GM12873 (cell line): ENCODE data around the gene CORO1C.

Experiments used
- TF ChIP-seq, protein P1 (sequence below): IDR thresholded peaks from 2 replicates; pipeline ENCODE4 v1.5.1; 2012; ENCODE audit warnings: low read depth, mild to moderate bottlenecking, moderate library complexity, low read length, control low read depth; ENCODE audit not compliant: insufficient read depth; ENCODE audit errors: missing control alignments

CORO1C gene

DNA sequence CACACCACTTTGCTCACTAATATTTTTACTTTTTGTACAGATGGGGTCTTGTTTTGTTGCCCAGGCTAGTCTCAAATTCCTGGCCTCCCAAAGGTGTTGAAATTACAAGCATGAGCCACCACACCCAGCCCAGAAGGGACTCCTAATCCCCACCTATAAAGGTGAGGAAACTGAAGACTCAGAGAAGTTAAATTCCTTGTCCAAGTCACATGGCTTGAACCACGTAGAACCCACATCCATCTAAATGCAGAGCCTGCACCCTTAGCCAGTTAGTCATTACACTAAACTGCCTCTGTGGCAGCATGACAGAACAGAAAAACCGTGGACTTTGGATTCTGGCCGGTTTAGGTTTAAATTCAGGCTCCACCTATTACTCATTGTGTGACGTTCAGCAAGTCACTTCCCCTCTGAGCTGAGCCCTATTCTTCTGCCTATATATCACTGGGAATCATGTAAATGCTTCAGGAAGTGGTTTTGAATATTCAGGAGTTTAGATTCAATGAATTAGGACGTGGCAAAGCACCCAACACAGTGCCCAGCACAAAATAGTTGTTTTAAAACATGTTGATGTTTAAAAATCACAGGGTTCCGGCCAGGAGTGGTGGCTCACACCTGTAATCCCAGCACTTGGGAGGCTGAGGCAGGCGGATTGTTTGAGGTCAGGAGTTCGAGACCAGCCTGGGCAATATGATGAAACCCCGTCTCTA, 3.0 kb upstream of the CORO1C start:
- TF ChIP-seq, protein P1, sequence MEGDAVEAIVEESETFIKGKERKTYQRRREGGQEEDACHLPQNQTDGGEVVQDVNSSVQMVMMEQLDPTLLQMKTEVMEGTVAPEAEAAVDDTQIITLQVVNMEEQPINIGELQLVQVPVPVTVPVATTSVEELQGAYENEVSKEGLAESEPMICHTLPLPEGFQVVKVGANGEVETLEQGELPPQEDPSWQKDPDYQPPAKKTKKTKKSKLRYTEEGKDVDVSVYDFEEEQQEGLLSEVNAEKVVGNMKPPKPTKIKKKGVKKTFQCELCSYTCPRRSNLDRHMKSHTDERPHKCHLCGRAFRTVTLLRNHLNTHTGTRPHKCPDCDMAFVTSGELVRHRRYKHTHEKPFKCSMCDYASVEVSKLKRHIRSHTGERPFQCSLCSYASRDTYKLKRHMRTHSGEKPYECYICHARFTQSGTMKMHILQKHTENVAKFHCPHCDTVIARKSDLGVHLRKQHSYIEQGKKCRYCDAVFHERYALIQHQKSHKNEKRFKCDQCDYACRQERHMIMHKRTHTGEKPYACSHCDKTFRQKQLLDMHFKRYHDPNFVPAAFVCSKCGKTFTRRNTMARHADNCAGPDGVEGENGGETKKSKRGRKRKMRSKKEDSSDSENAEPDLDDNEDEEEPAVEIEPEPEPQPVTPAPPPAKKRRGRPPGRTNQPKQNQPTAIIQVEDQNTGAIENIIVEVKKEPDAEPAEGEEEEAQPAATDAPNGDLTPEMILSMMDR = no peak

DNA sequence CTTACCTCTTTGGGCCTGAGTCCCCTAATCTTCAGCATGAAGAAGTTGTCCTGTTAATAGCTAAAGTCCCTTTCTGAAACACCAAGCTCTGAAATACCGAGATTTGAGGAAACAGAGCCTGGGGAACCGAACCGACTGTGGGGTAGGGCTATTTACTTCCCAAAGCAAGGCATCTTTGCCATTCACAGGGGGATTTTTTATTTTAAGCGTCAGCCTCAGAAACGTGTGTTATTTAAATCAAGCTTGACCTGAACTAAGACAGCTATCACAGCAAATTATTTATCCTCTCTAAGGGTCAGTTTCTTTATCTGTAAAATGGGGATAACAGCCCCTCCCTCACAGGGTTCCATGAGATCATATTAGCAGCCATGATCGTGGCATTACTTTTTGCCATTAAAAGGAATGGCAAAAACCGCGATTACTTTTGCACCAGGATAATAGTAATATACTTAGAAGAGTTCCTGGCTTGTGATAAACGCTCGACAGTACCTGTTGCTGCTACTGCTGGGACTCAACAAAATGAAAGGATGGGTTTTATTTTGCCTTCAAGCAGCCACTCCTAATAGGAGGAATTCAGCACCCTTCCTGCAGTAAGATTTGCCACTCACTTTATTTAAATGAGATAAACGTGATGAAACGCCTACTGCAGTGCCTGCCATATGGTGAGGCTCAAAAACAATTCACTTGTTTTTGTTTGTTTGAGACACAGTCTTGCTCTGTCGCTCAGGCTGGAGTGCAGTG, 1.3 kb upstream of the CORO1C start:
- TF ChIP-seq, protein P1 = no peak

DNA sequence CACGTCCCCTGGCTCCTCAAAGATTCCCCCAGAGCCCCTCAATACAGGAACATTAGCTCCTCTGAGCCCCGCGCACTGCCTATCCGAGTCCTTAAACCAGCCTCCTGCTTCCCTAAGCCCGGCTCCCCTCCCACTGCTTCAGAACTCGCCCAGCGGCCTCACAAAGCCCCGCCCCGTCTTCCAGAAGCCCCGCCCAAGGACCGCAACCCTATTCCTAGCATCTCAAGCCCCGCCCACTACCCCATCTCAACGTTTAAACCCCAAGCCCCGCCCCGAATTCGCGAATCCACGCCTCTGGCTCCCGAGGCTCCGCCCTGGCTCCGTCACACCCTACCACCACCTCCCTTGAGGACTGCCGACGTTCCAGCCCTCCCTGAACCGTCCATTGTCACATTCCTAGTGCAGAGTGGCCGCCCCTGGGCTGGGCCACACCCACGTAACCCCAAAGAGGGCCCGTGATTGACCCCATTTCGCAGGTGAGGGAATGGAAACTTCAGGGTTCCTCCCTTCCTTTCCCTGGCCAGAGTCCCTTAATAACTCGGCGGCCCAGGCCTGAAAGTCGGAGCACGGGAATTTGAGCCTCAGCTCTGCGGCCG, 646 bp upstream of the CORO1C start:
- TF ChIP-seq, protein P1 = no peak

DNA sequence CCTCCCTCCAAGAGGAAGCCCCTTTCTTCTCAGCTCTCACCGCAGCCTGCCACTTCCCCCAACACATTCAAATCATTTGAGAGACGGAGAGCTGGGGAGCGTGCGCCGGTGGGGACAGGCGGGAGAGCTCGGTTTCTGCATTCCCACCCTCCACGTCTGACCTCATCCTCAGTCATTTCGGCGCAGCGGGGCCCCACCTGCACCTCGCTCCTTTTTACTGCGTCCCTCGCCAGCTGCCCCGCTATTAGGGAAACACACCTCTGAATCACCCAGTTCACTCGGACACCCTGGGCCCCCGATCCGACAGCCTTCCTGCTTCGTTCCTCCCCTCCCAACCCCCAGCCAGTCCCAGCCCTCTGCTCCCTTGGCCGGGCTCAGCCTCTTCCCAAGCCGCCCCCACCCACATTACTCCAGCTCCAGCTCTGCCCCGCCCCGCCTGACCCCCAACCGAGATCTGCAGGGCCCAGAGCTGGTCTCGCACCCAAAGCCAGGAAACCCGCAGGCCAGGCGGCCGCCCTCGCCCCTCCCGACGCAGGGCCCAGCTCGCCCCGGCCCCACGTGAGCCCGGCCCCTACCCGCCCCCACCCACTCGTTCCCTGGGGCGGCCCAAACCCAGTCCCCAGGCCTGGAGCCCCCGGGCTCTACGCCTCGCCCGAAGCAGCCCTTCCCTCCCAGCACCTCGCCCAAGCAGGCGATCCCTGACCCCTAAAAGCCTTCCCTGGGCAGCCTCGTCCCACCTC, 783 bp downstream of the CORO1C start:
- TF ChIP-seq, protein P1 = no peak

DNA sequence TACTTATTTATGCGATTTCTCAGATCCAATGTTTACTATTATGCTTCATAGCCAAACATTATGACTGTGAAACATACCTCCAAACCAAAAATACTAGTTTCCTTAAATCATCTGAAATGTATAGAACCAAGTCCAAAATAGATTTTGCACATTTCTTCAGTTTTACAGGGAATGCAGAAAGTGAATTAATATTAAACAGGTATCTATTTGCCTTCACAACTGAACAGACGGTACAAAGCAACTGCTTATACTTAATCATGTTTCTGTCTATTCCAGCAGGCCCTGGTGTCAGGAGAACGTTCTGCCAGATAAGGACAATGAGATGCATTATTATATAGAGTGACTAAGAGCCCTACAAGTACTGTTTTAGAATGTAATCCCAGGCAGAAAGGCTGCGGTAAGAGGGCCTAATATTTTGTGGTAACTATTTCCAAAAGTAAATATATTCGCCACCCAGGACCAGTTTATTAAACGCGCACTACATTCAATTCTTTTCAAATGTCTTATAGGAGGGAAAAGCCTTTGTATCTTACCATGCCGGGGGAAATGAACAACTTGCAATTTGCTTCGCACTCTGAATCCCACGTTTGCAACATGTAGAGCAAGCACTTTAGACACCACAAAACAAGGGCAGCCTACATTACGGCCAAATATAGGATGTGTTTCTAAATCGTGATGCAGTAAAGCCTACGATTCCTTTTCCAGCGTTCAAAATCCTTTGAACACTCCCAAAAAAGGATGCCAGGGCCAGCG, 1.5 kb downstream of the CORO1C start:
- TF ChIP-seq, protein P1 = no peak

DNA sequence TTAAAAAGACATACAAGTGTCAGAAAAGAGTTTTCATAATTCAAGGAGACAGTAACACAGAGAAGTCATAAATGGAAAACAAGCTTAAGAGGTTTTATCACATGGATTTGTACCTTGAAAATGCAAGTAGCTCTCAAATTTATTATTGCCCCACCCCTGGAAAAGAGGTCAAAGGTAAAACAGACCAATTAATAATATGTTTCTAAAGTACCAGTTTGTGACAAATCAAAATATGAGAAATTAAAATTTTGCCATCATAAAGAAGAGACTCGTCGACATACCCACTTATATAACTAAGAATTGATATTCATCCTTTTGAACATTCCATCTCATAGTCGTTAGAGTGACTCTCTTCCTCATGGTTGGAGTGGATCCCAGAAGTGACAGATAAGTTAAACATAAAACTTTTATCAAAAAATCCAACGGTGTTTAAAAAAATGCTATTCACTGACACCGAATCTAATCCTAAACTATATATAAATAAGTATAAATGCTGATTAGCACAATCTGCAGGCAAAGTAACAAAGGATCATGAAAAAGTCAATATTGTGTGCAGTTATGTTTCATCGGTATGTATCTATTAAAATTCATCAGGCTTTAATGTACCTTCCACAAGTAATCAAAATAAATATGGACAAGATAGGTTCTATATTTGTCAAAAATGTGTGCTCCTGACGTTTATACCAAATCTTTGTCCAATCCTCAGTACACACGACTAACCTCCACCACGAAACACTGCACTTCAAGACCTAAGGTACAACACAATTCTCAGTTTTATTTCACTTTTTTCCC, 2.3 kb downstream of the CORO1C start:
- TF ChIP-seq, protein P1 = no peak
